Fibroblast of villous mesenchyme (primary cell): ENCODE results near the gene IGFBP2. TPM values are rescaled to one million over a fixed set of nuclear protein-coding genes. Genes with fewer than 3 reads are reported as not detected.

Experiments used
- DNase-seq: peaks from one replicate; pipeline ENCODE4 v3.0.0-alpha.2; 2010; ENCODE audit warnings: low read depth
- H3K4me3 ChIP-seq: 2 replicates; pipeline ENCODE4 v1.5.1; 2011; ENCODE audit warnings: low read depth, mild to moderate bottlenecking, low read length
- CTCF ChIP-seq: IDR thresholded peaks from 2 replicates; pipeline ENCODE4 v1.5.1; 2012; ENCODE audit warnings: low read depth, mild to moderate bottlenecking, low read length; ENCODE audit not compliant: insufficient read depth
- total RNA-seq: library from RNA; depleted of rRNA; stranded (reverse); fragments of >200 nt; gene quantifications from 2 replicates; pipeline ENCODE4 v1.2.3, GENCODE V29; 2012

IGFBP2 gene
- total RNA-seq, 1 donor = 15.5 TPM

DNA sequence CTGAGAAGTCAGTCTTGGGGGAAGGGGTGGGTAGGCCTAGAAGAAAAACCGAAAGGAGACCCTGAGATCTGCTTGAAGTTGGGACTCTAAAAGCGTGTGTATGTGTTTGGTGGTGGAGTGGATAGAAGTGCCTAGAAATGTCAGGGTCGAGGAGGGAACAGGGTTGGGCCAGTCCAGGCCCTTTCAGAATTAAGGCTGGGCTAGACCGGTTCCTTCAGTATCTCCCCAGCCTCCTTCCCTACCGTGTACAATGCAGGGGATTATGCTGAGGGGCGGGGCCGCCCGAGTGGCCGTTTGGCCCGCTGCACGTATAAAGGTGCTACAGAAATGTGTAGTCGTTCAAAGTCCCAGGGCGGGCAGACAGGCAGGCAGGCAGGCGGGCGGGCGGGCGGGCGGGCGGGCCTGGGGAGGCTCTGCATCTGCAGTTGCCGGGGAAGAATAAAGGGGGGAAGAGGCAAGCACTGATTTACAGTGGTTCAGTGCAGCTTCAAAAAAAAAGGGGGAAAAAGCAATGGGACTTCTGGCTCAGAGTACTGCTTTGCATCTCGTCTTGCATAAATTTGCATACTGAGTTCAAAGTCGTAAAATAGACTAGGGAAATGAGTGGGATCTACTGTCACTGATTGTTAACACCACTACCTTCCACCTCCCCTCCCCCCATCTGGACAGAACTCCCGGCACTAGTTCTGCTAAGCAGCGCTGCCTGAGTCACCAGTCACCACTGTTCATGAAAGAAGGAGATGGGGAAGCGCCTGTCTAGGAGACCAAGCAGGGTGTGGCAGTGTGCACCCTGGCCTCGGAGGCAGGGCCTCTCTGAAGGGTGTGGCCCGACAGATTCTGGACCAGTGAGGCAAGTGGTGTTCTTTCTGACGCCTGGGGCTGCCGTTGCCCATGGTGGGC, 3.6 kb downstream of the IGFBP2 start:
- TF ChIP-seq CTCF = no peak
- H3K4me3 ChIP-seq = peak overlapping the region; percentile 70
- peak; percentile 77 for DNase-seq

GRCh38 chr2:216637472-216637871, 4.3 kb downstream of the IGFBP2 start:
- no peak for TF ChIP-seq CTCF
- no peak for DNase-seq

GRCh38 chr2:216643986-216644659, 10.9 kb downstream of the IGFBP2 start:
- no peak for DNase-seq
- no peak for TF ChIP-seq CTCF
- no peak overlapping the region for H3K4me3 ChIP-seq

More at GRCh38 chr2:216637472-216637871, 4.3 kb downstream of the IGFBP2 start:
- no peak overlapping the region for H3K4me3 ChIP-seq

DNA sequence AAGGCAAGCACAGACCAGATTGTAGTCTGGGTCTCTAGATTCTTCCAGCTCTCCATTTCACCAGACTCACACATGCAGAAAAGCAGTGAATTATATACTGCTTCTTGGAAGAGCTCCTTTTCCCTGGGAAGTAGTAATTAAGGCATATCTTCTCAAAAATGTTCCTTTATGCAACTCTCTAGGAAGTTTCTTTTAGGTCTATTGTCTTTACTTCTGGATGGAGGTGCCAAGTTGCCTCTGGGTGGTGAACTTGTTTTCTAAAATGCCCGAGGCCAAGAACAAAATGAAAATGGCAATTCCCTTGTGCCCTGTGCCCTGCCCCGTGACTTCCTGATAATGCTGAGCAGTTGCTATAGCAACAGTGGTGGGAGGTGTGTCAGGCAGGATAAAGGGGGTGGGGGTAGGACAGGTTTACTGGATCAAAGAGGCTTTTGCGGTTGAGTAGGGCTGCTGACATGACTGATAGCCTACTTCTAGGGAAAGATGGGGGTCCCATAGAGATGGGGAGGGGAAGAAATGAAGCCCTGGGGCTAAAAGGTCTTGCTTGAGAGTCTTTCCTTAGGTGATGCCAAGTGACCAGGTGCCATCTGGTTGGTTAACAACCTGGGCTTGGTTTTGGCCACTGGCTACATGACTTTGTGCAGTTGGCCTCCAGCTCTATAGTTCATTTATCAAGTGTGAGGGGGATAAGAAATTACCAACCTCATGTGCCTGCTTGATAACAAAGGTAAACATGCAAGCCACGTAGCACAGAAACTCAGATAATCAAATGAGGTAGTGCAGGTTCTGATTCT, 11.8 kb downstream of the IGFBP2 start:
- no peak for TF ChIP-seq CTCF
- no peak for DNase-seq
- no peak overlapping the region for H3K4me3 ChIP-seq

DNA sequence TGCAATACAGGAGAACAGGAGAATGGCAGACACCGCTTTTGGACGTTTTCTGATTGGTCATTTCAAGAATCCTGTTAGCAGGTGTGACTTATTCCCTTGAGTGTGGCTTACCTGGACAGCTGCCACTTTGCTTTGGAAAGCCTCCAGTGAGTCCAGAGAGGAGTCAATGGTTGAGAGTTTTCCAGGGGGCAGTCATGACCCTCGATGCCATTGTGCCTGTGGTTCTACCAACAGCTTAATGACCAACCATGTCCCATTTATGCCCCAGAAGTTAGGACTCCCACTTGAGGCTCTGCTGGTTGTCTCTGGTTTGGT, 12.4 kb downstream of the IGFBP2 start:
- TF ChIP-seq CTCF = no peak
- no peak for DNase-seq
- no peak overlapping the region for H3K4me3 ChIP-seq

DNA sequence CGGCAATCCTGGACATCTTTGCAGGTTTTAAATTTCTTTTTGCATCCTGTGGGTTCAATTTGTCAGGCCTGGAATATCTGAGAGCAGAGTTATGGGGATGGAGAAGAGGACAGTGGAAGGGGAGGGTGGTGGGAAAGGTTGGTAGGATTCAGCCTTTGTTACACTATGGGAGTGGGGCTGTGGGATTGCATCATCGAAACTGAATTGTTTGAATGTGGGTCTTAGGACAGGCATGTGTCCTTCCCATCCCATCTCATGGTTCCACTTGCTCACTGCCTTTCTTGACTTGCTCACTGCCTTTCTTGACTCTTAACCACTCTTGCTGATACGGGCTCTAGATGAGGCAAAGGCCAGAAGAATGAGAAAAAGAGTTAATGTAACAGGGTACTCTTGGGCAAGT, 12.9 kb downstream of the IGFBP2 start:
- H3K4me3 ChIP-seq = no peak overlapping the region
- TF ChIP-seq CTCF = no peak
- no peak for DNase-seq
